HepG2 (cell line): ENCODE data around the gene ZBTB46. TPM values are rescaled to one million over a fixed set of nuclear protein-coding genes. Genes with fewer than 3 reads are reported as not detected.

Experiments used
- CBFB ChIP-seq: sonication (generic); formaldehyde crosslinking; IDR thresholded peaks from 2 replicates; pipeline ENCODE4 v1.4.0; 2020; ENCODE audit warnings: missing genetic modification reagents
- CHCHD3 ChIP-seq: sonication (generic); formaldehyde crosslinking; IDR thresholded peaks from 2 replicates; pipeline ENCODE4 v1.8.0; 2022; ENCODE audit warnings: mild to moderate bottlenecking, missing genetic modification reagents, moderate library complexity
- GATA4 ChIP-seq: sonication (generic); IDR thresholded peaks from 2 replicates; pipeline ENCODE4 v1.6.1; 2016; ENCODE audit warnings: antibody characterized with exemption, low read depth, borderline replicate concordance
- HNF4G ChIP-seq, 2 experiments: sonication (generic) in 1 of 2; formaldehyde crosslinking in 1 of 2; IDR thresholded peaks; 2 replicates each; pipeline versions ENCODE4 v1.4.0 to v1.6.1; 2011 to 2020; ENCODE audit warnings: borderline replicate concordance in 2 of 2, low read depth in 2 of 2, mild to moderate bottlenecking in 2 of 2, low read length in 1 of 2, missing genetic modification reagents in 1 of 2, moderate library complexity in 1 of 2
- KLF12 ChIP-seq: sonication (generic); formaldehyde crosslinking; IDR thresholded peaks from 2 replicates; pipeline ENCODE4 v1.4.0; 2020; ENCODE audit warnings: missing genetic modification reagents, borderline replicate concordance
- SPEN ChIP-seq: sonication (generic); formaldehyde crosslinking; IDR thresholded peaks from 2 replicates; pipeline ENCODE4 v1.5.1; 2020; ENCODE audit warnings: low read depth, mild to moderate bottlenecking, missing genetic modification reagents
- SRY ChIP-seq: sonication (generic); formaldehyde crosslinking; IDR thresholded peaks from 2 replicates; pipeline ENCODE4 v1.8.0; 2022; ENCODE audit warnings: mild to moderate bottlenecking, missing genetic modification reagents
- TSC22D2 ChIP-seq: sonication (generic); formaldehyde crosslinking; IDR thresholded peaks from 2 replicates; pipeline ENCODE4 v1.5.1; 2020; ENCODE audit warnings: missing genetic modification reagents, mild to moderate bottlenecking, borderline replicate concordance
- ZNF263 ChIP-seq: sonication (generic); formaldehyde crosslinking; IDR thresholded peaks from 2 replicates; pipeline ENCODE4 v1.4.0; 2020; ENCODE audit warnings: missing genetic modification reagents
- ZNF558 ChIP-seq: sonication (generic); formaldehyde crosslinking; IDR thresholded peaks from 2 replicates; pipeline ENCODE4 v1.9.0; 2022; ENCODE audit warnings: mild to moderate bottlenecking, missing genetic modification reagents, borderline replicate concordance
- ZNF607 ChIP-seq: sonication (generic); formaldehyde crosslinking; IDR thresholded peaks from 2 replicates; pipeline ENCODE4 v1.5.1; 2020; ENCODE audit warnings: missing genetic modification reagents, mild to moderate bottlenecking, borderline replicate concordance
- ZNF773 ChIP-seq: sonication (generic); formaldehyde crosslinking; IDR thresholded peaks from 2 replicates; pipeline ENCODE4 v1.4.0; 2020; ENCODE audit warnings: missing genetic modification reagents, borderline replicate concordance
- polyA plus RNA-seq, 8 experiments: library from polyadenylated mRNA; depleted of rRNA in 3 of 8; stranded (reverse) in 7 of 8; unstranded in 1 of 8; fragments of >200 nt; fragmentation: Illumina TruSeq in 4 of 8; extraction: Trizol in 4 of 8; gene quantifications; 2 replicates each; pipeline versions ENCODE4 v1.2.1 to v1.2.3, GENCODE V29; 2011 to 2016; ENCODE audit warnings: low read depth in 4 of 8, missing spikeins in 1 of 8, mixed read lengths in 1 of 8; ENCODE audit not compliant: insufficient read depth in 1 of 8
- total RNA-seq, 5 experiments: library from RNA; depleted of rRNA; stranded (reverse); fragments of >200 nt; fragmentation: Illumina TruSeq; extraction: Trizol; gene quantifications; 2 replicates each; pipeline ENCODE4 v1.2.3, GENCODE V29; 2016; ENCODE audit warnings: low read depth in 1 of 5
- TF ChIP-seq, protein P1 (sequence below): IDR thresholded peaks from 2 replicates; pipeline ENCODE4 v1.6.1; 2016; ENCODE audit warnings: low read depth, control low read depth
- TF ChIP-seq, protein P2 (sequence below): sonication (generic); formaldehyde crosslinking; IDR thresholded peaks from 2 replicates; pipeline ENCODE4 v1.4.0; 2020; ENCODE audit warnings: missing genetic modification reagents
- TF ChIP-seq, protein P3 (sequence below): sonication (generic); formaldehyde crosslinking; IDR thresholded peaks from 2 replicates; pipeline ENCODE4 v1.4.0; 2020; ENCODE audit warnings: missing genetic modification reagents
- TF ChIP-seq, protein P4 (sequence below): sonication (generic); formaldehyde crosslinking; IDR thresholded peaks from 2 replicates; pipeline ENCODE4 v1.5.1; 2020; ENCODE audit warnings: mild to moderate bottlenecking, missing genetic modification reagents, moderate library complexity
- TF ChIP-seq, protein P5 (sequence below): IDR thresholded peaks from 2 replicates; pipeline ENCODE4 v1.6.1; 2016; ENCODE audit warnings: missing compliant biosample characterization, missing genetic modification reagents, borderline replicate concordance

Gene ZBTB46
- total and polyA plus RNA-seq, 2 of the 13 experiments (the other 11 are each of a cell fraction or from before 2014, with no cell fraction given) = 1.6 to 13.5 TPM

DNA sequence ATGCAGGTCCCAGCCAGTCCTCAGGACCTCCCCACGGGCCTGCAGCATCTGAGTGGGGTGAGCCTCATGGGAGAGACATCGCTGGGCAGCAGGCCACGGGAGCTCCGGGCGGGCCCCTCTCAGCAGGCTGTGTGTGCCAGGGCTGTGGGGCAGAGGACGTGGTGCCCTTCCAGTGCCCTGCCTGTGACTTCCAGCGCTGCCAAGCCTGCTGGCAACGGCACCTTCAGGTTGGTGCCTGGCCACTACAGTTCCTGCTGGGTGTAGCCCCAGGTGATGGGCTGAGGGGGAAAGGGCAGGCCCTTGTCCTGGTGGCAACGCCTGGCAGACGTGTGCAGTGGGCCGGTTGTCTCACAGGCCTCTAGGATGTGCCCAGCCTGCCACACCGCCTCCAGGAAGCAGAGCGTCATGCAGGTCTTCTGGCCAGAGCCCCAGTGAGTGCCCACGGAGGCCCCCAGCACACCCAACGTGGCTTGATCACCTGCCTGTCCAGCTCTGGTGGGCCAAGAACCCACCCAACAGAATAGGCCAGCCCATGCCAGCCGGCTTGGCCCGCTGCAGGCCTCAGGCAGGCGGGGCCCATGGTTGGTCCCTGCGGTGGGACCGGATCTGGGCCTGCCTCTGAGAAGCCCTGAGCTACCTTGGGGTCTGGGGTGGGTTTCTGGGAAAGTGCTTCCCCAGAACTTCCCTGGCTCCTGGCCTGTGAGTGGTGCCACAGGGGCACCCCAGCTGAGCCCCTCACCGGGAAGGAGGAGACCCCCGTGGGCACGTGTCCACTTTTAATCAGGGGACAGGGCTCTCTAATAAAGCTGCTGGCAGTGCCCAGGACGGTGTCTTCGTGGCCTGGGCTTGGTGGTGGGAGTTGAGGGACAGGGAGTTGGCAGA, 135.4 kb downstream of the ZBTB46 start (continued):
- TF ChIP-seq, protein P1, sequence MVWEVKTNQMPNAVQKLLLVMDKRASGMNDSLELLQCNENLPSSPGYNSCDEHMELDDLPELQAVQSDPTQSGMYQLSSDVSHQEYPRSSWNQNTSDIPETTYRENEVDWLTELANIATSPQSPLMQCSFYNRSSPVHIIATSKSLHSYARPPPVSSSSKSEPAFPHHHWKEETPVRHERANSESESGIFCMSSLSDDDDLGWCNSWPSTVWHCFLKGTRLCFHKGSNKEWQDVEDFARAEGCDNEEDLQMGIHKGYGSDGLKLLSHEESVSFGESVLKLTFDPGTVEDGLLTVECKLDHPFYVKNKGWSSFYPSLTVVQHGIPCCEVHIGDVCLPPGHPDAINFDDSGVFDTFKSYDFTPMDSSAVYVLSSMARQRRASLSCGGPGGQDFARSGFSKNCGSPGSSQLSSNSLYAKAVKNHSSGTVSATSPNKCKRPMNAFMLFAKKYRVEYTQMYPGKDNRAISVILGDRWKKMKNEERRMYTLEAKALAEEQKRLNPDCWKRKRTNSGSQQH (CRISPR knock-in tag) = no peak
- TF ChIP-seq KLF12 (CRISPR knock-in tag) = 0 out of 2 replicates have a peak, but pooled peaks have one; percentile 22
- no peak for TF ChIP-seq TSC22D2 (CRISPR knock-in tag)
- no peak for TF ChIP-seq ZNF607 (CRISPR knock-in tag)
- TF ChIP-seq, protein P2, sequence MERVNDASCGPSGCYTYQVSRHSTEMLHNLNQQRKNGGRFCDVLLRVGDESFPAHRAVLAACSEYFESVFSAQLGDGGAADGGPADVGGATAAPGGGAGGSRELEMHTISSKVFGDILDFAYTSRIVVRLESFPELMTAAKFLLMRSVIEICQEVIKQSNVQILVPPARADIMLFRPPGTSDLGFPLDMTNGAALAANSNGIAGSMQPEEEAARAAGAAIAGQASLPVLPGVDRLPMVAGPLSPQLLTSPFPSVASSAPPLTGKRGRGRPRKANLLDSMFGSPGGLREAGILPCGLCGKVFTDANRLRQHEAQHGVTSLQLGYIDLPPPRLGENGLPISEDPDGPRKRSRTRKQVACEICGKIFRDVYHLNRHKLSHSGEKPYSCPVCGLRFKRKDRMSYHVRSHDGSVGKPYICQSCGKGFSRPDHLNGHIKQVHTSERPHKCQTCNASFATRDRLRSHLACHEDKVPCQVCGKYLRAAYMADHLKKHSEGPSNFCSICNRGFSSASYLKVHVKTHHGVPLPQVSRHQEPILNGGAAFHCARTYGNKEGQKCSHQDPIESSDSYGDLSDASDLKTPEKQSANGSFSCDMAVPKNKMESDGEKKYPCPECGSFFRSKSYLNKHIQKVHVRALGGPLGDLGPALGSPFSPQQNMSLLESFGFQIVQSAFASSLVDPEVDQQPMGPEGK = no peak
- no peak for TF ChIP-seq ZNF558
- TF ChIP-seq HNF4G (IDR thresholded peaks at IDR 0.05; ENCODE audit: borderline replicate concordance, low read depth, low read length) = no peak
- 0 out of 2 replicates have a peak, but pooled peaks have one; percentile 22 for TF ChIP-seq HNF4G (CRISPR knock-in tag; IDR thresholded peaks at IDR 0.05; ENCODE audit: borderline replicate concordance, low read depth)
- TF ChIP-seq ZNF263 (CRISPR knock-in tag) = peak; percentile 23; the same call in 1 of the 2 replicates
- TF ChIP-seq, protein P3, sequence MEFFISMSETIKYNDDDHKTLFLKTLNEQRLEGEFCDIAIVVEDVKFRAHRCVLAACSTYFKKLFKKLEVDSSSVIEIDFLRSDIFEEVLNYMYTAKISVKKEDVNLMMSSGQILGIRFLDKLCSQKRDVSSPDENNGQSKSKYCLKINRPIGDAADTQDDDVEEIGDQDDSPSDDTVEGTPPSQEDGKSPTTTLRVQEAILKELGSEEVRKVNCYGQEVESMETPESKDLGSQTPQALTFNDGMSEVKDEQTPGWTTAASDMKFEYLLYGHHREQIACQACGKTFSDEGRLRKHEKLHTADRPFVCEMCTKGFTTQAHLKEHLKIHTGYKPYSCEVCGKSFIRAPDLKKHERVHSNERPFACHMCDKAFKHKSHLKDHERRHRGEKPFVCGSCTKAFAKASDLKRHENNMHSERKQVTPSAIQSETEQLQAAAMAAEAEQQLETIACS = no peak
- no peak for TF ChIP-seq ZNF773
- TF ChIP-seq, protein P4, sequence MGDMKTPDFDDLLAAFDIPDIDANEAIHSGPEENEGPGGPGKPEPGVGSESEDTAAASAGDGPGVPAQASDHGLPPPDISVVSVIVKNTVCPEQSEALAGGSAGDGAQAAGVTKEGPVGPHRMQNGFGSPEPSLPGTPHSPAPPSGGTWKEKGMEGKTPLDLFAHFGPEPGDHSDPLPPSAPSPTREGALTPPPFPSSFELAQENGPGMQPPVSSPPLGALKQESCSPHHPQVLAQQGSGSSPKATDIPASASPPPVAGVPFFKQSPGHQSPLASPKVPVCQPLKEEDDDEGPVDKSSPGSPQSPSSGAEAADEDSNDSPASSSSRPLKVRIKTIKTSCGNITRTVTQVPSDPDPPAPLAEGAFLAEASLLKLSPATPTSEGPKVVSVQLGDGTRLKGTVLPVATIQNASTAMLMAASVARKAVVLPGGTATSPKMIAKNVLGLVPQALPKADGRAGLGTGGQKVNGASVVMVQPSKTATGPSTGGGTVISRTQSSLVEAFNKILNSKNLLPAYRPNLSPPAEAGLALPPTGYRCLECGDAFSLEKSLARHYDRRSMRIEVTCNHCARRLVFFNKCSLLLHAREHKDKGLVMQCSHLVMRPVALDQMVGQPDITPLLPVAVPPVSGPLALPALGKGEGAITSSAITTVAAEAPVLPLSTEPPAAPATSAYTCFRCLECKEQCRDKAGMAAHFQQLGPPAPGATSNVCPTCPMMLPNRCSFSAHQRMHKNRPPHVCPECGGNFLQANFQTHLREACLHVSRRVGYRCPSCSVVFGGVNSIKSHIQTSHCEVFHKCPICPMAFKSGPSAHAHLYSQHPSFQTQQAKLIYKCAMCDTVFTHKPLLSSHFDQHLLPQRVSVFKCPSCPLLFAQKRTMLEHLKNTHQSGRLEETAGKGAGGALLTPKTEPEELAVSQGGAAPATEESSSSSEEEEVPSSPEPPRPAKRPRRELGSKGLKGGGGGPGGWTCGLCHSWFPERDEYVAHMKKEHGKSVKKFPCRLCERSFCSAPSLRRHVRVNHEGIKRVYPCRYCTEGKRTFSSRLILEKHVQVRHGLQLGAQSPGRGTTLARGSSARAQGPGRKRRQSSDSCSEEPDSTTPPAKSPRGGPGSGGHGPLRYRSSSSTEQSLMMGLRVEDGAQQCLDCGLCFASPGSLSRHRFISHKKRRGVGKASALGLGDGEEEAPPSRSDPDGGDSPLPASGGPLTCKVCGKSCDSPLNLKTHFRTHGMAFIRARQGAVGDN = peak; percentile 23; the same call in 1 of the 2 replicates
- TF ChIP-seq, protein P5, sequence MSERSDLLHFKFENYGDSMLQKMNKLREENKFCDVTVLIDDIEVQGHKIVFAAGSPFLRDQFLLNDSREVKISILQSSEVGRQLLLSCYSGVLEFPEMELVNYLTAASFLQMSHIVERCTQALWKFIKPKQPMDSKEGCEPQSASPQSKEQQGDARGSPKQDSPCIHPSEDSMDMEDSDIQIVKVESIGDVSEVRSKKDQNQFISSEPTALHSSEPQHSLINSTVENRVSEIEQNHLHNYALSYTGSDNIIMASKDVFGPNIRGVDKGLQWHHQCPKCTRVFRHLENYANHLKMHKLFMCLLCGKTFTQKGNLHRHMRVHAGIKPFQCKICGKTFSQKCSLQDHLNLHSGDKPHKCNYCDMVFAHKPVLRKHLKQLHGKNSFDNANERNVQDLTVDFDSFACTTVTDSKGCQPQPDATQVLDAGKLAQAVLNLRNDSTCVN (CRISPR knock-in tag) = no peak
- TF ChIP-seq CHCHD3 (CRISPR knock-in tag) = no peak
- TF ChIP-seq SPEN (CRISPR knock-in tag) = no peak
- TF ChIP-seq GATA4 = no peak
- TF ChIP-seq CBFB (CRISPR knock-in tag) = no peak
- 0 out of 2 replicates have a peak, but pooled peaks have one; percentile 18 for TF ChIP-seq SRY (CRISPR knock-in tag)
